Measurements from ENCODE around the gene HOXB6. TPM values are rescaled to one million over a fixed set of nuclear protein-coding genes. Genes with fewer than 3 reads are reported as not detected.

Gene HOXB6
- total RNA-seq, 6 donors from 2014 or later = 1.1 to 11.3 (median 7.0) TPM

DNA sequence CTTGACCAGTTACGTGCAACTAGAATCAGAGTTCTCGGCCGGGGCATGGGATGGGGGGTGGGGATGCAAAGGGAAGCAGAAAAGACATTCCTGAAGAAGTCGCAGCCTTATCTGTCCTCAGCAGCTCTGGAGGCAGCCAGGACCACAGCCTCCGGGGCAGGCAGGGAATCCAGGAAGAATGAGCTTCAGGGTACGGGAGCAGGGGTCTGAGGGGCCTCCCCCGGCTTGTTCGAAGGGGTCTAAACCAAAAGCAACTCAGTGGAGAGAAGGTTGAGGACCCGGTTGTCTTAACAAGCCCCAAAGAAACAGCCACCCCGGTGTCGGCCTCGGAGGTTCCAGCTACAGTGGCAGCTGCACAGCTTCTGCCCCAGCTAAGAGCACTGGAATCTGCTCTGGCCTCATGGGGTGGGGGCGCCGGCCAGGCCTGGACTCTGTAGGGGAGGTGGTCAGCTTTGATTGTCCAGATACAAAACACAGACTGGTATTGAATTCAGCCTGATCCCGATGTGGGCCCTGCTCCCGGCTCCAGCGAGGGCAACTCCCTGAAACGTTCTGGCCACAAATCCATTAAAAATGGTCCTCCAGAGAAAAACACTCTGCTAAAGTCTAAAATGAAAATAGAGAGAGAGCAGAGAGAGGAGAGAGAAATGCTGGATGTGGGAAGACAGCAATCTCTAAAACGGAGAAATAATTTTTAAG is 34.3 kb downstream of the HOXB6 start:
- peaks cover 0 to 17% (median 8%) of the 10 kb centered on the region in 4 donors for H3K27me3 ChIP-seq
- 23 to 31% methylated on average over 16 to 17 of the region's 19 CpGs for WGBS, 2 donors
- no peaks in the 10 kb centered on the region for H3K9me3 ChIP-seq
- H3K4me1 ChIP-seq = peaks cover 0 to 10% (median 7%) of the 10 kb centered on the region in 4 donors
- peak overlapping the region; percentile 65 to 87 (median 72) for H3K27ac ChIP-seq
- no peaks in the 10 kb centered on the region for H3K36me3 ChIP-seq
- peak in 1 of 2 donors; percentile 57 for DNase-seq
- peak overlapping the region in 2 of 4 donors; percentile 8 to 21 for H3K4me3 ChIP-seq
- peak in 1 of 2 donors; percentile 40 for ATAC-seq (ENCODE audit: low FRiP score in 2 of 2)
- TF ChIP-seq EP300 (IDR thresholded peaks at IDR 0.05) (no peak), POLR2A (IDR thresholded peaks at IDR 0.05) (no peak), POLR2AphosphoS5 (IDR thresholded peaks at IDR 0.05) (no peak)
- TF ChIP-seq, protein P1, sequence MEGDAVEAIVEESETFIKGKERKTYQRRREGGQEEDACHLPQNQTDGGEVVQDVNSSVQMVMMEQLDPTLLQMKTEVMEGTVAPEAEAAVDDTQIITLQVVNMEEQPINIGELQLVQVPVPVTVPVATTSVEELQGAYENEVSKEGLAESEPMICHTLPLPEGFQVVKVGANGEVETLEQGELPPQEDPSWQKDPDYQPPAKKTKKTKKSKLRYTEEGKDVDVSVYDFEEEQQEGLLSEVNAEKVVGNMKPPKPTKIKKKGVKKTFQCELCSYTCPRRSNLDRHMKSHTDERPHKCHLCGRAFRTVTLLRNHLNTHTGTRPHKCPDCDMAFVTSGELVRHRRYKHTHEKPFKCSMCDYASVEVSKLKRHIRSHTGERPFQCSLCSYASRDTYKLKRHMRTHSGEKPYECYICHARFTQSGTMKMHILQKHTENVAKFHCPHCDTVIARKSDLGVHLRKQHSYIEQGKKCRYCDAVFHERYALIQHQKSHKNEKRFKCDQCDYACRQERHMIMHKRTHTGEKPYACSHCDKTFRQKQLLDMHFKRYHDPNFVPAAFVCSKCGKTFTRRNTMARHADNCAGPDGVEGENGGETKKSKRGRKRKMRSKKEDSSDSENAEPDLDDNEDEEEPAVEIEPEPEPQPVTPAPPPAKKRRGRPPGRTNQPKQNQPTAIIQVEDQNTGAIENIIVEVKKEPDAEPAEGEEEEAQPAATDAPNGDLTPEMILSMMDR (IDR thresholded peaks at IDR 0.05) = no peak

DNA sequence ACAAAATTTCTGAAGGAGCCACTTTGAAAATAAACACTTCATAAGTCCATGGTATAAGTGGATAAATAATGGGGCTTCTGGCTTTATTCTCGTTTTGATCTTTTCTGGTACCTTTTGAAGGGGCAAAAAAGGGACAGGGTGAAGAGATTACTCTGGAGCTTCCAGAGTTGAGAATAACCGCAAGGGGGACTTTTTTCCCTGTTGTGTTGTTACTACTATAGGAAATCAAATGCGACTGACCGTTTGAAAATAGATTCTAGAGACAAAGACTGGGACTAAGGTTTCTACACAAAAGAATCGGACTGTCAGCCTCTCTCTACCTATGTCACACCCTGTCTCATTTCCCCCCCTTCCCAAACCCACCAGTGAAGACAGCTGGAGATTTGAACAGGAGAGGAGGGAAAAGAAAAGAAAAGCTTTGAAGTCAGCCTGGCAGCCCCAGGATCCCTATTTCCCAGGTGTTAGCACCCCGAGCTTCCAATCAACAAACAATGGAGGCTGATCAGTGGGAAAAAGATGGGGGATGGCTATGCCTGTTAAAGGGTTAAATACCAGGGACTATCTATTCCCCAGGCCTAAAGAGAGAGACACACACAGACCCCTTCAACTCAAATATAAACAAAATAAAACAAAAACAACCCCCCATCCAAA is 35.0 kb downstream of the HOXB6 start:
- H3K9me3 ChIP-seq = no peaks in the 10 kb centered on the region
- H3K27ac ChIP-seq = peak overlapping the region; percentile 65 to 87 (median 72)
- H3K4me1 ChIP-seq = peaks cover 0 to 10% (median 7%) of the 10 kb centered on the region in 4 donors
- peaks cover 0 to 15% (median 7%) of the 10 kb centered on the region in 4 donors for H3K27me3 ChIP-seq
- peak overlapping the region in 2 of 4 donors; percentile 8 to 21 for H3K4me3 ChIP-seq
- DNase-seq = no peak
- WGBS, 2 donors = 40 to 53% methylated on average over 6 of the region's 6 CpGs
- no peak for ATAC-seq (ENCODE audit: low FRiP score in 2 of 2)
- TF ChIP-seq POLR2A (IDR thresholded peaks at IDR 0.05) (no peak), EP300 (IDR thresholded peaks at IDR 0.05) (no peak)
- TF ChIP-seq, protein P1 (IDR thresholded peaks at IDR 0.05) = no peak
- H3K36me3 ChIP-seq = no peaks in the 10 kb centered on the region

- H3K27me3 ChIP-seq = peaks cover 0 to 16% (median 7%) of the 10 kb centered on the region in 4 donors
- H3K9me3 ChIP-seq = no peaks in the 10 kb centered on the region
- H3K4me3 ChIP-seq = no peak overlapping the region
- H3K27ac ChIP-seq = peak overlapping the region in 2 of 4 donors; percentile 65 to 87
- H3K4me1 ChIP-seq = peaks cover 4 to 14% (median 8%) of the 10 kb centered on the region in 4 donors
- TF ChIP-seq, protein P1 (IDR thresholded peaks at IDR 0.05) = no peak
- H3K36me3 ChIP-seq = no peaks in the 10 kb centered on the region
- 30 to 41% methylated on average over 3 of the region's 3 CpGs for WGBS, 2 donors
- ATAC-seq (ENCODE audit: low FRiP score in 2 of 2) (no peak), DNase-seq (no peak)
These were observed 35.6 kb downstream of the HOXB6 start for GRCh38 chr17:48569240-48569582.

DNA sequence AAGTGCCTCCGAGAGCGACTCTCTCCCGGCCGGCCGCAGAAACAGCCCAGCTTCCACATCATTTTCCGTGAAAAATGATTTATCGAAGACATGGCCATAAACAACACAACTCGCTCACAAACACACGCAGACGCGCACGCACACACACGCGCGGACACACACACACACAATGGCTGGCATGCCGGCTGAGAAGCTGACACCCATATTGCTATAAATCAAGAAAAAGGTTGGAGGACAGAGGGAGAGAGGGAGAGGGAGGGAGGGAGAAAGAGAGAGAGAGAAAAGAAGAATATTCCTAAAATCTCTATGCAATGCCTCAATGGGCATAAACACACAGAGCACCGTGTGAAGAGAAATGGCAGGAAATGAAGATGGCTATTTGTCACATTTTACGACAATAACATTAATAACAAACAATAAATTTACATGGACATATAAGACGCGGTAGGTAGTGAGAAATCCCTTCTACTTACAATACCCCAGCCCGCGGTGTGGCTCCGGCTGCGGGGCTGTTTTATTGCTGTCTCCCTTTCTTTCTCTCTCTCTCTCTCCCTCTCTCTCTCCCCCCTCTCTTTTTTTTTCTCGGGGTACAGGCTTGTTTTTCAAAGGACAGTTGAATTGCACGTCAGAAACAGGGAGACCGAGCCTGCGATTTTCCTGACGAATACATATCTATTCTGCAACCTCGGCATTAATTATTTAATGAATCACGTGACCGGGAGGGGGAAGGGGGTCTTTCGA is 36.1 kb downstream of the HOXB6 start:
- Histone ChIP-seq H3K27ac (peak overlapping the region in 2 of 4 donors; percentile 65 to 87), H3K36me3 (no peaks in the 10 kb centered on the region), H3K4me1 (peaks cover 5 to 15% (median 10%) of the 10 kb centered on the region in 4 donors), H3K4me3 (peak overlapping the region in 1 of 4 donors; percentile 2), H3K27me3 (peaks cover 0 to 19% (median 9%) of the 10 kb centered on the region in 4 donors), H3K9me3 (no peaks in the 10 kb centered on the region)
- 16 to 18% methylated on average over 33 of the region's 33 CpGs for WGBS, 2 donors
- no peak for ATAC-seq (ENCODE audit: low FRiP score in 2 of 2)
- DNase-seq = no peak
- TF ChIP-seq, protein P1 (IDR thresholded peaks at IDR 0.05) = no peak
- no peak for TF ChIP-seq POLR2A (IDR thresholded peaks at IDR 0.05)
- TF ChIP-seq EP300 (IDR thresholded peaks at IDR 0.05) = no peak
- no peak for TF ChIP-seq POLR2AphosphoS5 (IDR thresholded peaks at IDR 0.05)

Data from upper lobe of left lung (tissue), 6 donors.